Activated T-helper 2 cell treated with anti-CD3 and anti-CD28 coated beads, Interferon-gamma antibody, Interleukin-2, Interleukin-4, amounts not matched to agents 10 μg/mL and 5 μg/mL and 100 μg/mL, durations not matched to agents 14 hours and 24 hours and 36 hours (primary cell): Measurements from ENCODE around the gene HDAC4. TPM values are rescaled to one million over a fixed set of nuclear protein-coding genes. Genes with fewer than 3 reads are reported as not detected.

Experiments used
- DNase-seq: peaks from one replicate; pipeline ENCODE4 v3.0.0; 2021; ENCODE audit warnings: low spot score
- H3K27ac Mint-ChIP-seq: one replicate; pipeline ENCODE4 v1.8.0; 2021; ENCODE audit warnings: mixed read lengths
- H3K27me3 Mint-ChIP-seq: one replicate; pipeline ENCODE4 v1.8.0; 2021; ENCODE audit warnings: low read depth, mixed read lengths
- H3K36me3 Mint-ChIP-seq: one replicate; pipeline ENCODE4 v1.8.0; 2021; ENCODE audit warnings: low read depth, mixed read lengths
- H3K4me1 Mint-ChIP-seq: one replicate; pipeline ENCODE4 v1.8.0; 2021; ENCODE audit warnings: low read depth, mixed read lengths
- H3K4me3 Mint-ChIP-seq: one replicate; pipeline ENCODE4 v1.8.0; 2021; ENCODE audit warnings: low read depth, mild to moderate bottlenecking, moderate library complexity, mixed read lengths
- H3K9me3 Mint-ChIP-seq: one replicate; pipeline ENCODE4 v1.8.0; 2021; ENCODE audit warnings: mixed read lengths
- intact Hi-C: fragments of 100-400 bp; cut with micrococcal nuclease; formaldehyde crosslinking; loops from one replicate; pipeline ENCODE4 v1.15.1; 2023
- total RNA-seq: library from RNA; stranded (reverse); gene quantifications from 2 replicates; pipeline ENCODE4 v1.2.3, GENCODE V29; 2022

The HDAC4 gene
- total RNA-seq, 1 donor from 2014 or later, result 44.8 TPM

DNA sequence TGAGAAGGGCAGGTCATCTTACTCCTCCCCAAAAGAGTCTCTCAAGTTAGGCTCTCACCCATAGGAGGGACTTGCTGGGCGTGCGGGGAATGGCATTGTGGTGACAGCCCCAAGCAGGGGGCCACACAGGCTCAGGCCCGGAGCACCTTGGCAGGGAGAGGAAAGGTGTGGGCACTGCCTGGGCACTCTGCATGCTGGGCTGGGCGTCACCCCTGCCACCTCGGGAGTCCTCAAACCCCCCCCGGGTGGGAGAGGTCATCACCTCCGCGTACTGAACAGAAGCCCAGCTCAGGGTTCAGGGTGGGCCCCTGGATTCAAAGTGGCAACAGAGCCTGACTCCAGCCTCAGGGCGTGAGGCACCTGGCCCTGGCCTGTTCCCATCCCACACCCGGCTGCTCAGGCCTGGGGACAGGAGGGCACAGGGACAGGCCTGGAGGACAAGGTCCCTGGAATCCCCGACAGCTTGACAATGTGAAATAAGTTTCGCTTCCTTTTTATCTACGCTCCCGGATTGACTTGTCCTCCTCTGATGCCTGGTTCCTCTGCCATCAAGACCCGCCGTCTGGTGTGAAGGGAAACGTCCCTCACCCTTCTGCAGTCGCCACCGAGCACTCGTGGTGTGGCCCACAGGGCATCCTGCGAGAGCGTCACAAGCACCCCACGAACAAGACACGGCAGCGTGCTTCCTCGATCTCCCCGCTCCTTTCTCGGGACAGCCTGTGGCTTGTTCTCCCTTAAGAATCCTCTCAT is 97.8 kb downstream of the HDAC4 start:
- no peak for DNase-seq
- intact Hi-C loops, result no loop called here
- H3K9me3 Mint-ChIP-seq, result no peaks in the 10 kb centered on the region
- peaks cover 45% of the 10 kb centered on the region for H3K4me1 Mint-ChIP-seq
- H3K4me3 Mint-ChIP-seq, result no peak overlapping the region
- H3K36me3 Mint-ChIP-seq, result peaks cover 11% of the 10 kb centered on the region
- no peak overlapping the region for H3K27ac Mint-ChIP-seq
- no peaks in the 10 kb centered on the region for H3K27me3 Mint-ChIP-seq

DNA sequence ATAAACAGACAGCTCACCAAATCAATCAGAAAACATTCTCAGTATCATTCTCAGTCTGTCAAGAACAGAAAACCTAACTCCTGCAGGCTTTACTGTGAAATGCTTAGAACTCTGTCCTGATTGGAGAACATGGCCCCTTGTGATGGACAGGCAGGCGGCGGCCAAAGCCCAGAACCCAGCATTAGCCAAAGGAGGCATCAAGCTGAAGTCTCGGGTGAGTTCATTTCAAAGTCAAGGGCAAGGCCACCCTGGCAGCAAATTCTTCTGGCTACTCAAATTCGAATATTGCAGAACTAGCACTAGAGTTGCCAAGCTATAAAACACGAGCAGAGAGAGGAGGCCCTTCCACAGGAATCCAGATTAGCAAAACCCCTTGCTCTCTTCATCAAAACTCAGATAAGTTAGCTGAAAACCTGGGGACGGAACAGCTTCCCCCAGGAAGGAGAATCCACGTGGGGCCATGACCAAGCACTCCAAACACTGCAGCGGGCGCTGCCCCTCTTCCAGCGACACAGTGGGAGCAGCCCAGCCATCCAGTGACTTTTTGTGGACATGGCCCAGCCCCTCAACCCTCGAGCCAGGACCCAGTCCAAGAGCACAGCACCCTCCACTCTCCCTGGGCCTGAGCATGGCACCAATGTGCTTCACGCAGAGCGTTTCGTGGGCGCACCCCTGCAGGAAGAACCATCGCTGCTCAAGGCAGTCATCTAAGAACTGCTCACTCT is 98.6 kb downstream of the HDAC4 start:
- H3K36me3 Mint-ChIP-seq, result peaks cover 11% of the 10 kb centered on the region
- H3K4me3 Mint-ChIP-seq, result no peak overlapping the region
- intact Hi-C loops, result no loop called here
- H3K4me1 Mint-ChIP-seq, result peaks cover 52% of the 10 kb centered on the region
- no peak for DNase-seq
- H3K27me3 Mint-ChIP-seq, result no peaks in the 10 kb centered on the region
- no peaks in the 10 kb centered on the region for H3K9me3 Mint-ChIP-seq
- no peak overlapping the region for H3K27ac Mint-ChIP-seq

DNA sequence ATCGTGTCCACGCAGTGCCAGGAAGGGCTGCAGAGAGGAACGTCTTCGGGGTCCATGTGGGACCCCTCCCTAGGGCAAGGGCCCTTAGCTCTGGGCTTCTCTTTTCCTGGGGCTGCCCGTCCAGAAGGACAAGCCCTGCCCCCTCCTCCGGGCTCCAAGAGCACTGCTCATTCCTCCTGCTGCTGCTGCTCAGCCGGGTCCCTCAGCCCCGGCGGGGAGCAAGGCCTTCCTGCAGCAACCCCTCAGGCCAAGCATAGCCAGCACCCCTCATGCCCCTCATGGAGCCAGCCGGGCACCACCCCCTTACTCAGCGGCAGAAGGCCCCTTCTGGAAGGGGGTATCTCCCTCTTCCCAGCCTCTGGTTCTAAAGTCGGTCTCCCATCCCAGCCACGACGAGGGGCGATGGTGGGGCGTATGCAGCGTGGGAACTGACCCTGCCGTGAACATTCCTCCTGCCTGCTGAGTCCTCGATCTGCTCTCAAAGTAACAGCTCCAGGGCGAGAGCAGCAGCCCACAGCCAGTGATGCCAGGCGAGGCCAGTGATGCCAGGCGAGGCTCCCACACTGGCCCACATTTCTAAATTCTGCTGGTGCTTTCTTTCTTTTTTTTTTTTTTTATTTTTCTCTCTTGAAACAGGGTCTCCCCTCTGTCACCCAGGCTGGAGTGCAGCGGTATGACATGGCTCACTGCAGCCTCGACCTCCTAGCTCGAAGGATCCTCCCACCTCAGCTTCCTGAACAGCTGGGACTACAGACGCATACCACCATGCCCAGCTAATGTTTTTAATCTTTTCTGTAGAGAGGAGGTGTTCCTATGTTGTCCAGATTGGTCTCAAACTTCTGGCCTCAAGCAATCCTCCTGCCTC is 99.7 kb downstream of the HDAC4 start:
- intact Hi-C loops, result no loop called here
- Mint-ChIP-seq H3K27me3 (no peaks in the 10 kb centered on the region), H3K9me3 (no peaks in the 10 kb centered on the region), H3K27ac (no peak overlapping the region), H3K4me3 (no peak overlapping the region), H3K4me1 (peaks cover 62% of the 10 kb centered on the region), H3K36me3 (peaks cover 11% of the 10 kb centered on the region)
- DNase-seq, result no peak

DNA sequence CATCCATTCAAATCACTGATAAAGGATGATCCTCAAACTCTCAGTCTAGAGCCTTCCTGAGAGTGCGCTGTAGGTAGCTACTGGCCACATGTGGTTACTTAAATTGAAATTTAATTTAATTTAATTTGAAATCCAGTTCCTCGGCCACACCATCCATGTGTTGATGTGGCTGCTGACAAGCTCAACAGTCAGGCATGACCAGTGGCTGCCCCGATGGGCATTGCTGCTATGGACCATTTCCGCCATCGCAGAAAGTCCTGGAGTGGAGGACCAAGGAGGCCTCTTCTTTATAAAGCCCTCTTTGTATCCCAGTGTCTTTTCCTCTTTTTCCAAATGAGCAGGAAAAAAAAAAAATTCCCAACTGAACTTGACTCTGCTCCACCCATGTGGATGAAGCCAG is 100.6 kb downstream of the HDAC4 start:
- Mint-ChIP-seq H3K9me3 (no peaks in the 10 kb centered on the region), H3K36me3 (peaks cover 11% of the 10 kb centered on the region), H3K27me3 (no peaks in the 10 kb centered on the region), H3K27ac (no peak overlapping the region), H3K4me1 (peaks cover 70% of the 10 kb centered on the region), H3K4me3 (no peak overlapping the region)
- no peak for DNase-seq
- intact Hi-C loops, result no loop called here

DNA sequence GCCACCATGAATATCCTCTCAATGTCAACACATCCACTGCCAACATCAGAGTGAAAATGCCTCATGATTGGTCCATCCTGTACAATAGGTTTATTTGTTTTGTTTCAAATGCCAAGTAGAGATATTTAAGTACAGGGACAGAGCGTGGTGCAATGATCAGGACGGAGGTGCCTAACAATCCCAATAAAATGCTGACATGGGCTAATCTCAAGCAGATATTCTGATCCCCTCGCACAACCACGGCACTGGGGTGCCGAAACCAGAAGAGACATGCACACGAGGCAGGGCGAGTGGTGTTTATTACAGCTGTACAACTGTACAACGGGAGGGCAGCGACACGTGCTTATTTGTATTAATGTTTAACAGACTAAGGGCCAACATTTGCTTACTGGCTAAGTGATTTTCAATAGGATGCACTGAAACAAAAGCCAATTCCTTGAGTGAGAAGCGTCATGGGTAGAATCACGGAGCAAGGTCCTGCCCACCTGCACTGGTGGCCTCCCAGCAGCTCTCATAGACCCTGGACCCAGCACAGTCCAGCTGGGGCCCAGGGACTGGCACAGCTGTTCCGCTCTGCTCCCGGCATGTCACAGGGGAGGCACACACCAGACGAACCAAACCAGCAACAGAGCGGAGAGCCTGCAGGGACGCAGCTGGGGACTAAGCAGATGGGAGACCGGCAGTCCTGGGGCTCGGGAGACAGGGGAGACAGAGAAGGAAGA is 101.4 kb downstream of the HDAC4 start:
- Mint-ChIP-seq H3K27me3 (no peaks in the 10 kb centered on the region), H3K9me3 (no peaks in the 10 kb centered on the region), H3K27ac (peak overlapping the region; percentile 53), H3K4me3 (no peak overlapping the region), H3K4me1 (peaks cover 69% of the 10 kb centered on the region), H3K36me3 (peaks cover 13% of the 10 kb centered on the region)
- no peak for DNase-seq
- intact Hi-C loops, result loop anchor here (2.0 kb wide), 1 partner anchor 69 kb away; no protein-coding TSS in a partner anchor

DNA sequence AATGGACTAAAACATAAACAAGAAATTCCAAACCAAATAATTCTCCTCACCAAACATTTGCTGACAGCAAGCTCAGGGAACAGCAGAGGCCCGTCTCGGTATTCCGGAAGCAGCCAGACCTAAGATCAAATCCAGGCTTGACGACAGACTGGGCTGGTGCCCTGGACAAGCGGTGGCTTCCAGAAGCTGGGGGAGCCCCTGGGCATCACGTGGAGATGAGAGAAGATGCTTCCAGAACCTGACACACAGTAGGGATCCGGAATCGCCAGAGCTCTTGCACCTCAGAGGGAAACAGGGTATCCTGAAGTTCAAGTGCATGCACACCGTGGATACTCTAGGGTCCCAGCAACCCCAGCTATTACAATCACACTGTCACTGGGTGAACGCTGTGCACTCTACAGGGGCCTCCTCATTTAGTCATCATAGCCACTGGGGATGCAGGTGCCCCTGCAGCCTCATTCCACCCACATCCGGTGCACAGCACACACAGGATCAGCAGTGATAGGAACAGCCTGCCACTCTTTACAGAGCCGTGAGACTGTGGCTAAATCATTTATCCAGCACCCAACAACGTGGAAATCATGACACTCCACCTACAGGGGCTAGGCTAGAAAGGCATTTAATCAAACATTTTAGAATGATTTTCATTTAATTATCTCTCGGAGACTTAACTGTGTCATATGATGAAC is 102.6 kb downstream of the HDAC4 start:
- Mint-ChIP-seq H3K9me3 (no peaks in the 10 kb centered on the region), H3K27ac (peak overlapping the region; percentile 81), H3K4me3 (peak overlapping the region; percentile 81), H3K27me3 (no peaks in the 10 kb centered on the region), H3K36me3 (peaks cover 7% of the 10 kb centered on the region), H3K4me1 (peaks cover 65% of the 10 kb centered on the region)
- peak; percentile 76 for DNase-seq
- intact Hi-C loops, result loop anchor here (1.0 to 2.0 kb wide), 6 partner anchors 9 to 71 kb away; no protein-coding TSS in a partner anchor

DNA sequence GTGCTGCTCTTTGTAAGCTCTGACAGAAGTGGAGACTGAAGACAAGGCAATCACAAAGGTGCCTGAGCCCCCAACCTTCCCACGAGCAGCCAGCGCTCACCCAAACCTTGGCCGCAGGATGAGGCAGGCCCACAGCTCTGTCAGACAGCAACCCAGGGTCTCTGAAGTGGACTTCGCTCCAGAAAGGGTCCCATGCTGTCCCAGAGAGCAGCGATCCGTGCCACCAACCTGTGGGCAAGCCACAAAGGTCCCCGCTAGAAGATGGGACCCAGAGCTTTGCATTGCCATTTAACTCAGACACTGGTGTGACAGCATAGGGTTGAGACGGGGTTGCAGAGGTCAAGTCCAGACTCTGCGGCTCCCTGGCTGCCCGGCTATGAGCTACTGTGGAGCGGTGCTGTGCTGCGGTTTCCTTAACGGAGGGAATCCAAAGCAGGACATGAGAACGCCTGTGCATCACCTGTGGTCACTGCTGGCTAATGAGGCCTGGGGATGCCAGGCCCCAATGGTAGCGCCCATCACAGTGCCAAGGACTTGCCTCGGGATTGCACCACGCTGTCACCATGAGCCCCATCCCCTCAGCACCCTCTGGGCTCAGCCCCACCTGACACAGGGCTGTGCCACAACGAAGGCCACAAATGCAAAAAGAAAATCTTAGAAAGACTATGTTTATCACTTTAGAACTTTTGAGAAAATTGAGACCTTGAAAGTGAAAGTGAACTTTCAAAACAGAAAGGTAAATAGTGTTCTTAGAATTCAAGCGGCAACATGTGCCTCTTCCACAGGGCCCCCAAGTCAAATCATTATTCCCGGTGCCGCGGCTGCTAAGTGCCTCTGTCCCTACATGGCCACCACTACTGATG is 103.4 kb downstream of the HDAC4 start:
- peaks cover 64% of the 10 kb centered on the region for H3K4me1 Mint-ChIP-seq
- H3K4me3 Mint-ChIP-seq, result peak overlapping the region; percentile 81
- peaks cover 9% of the 10 kb centered on the region for H3K36me3 Mint-ChIP-seq
- peak overlapping the region; percentile 81 for H3K27ac Mint-ChIP-seq
- intact Hi-C loops, result loop anchor here (1.0 to 2.0 kb wide), 6 partner anchors 8 to 71 kb away; no protein-coding TSS in a partner anchor
- H3K9me3 Mint-ChIP-seq, result no peaks in the 10 kb centered on the region
- DNase-seq, result no peak
- H3K27me3 Mint-ChIP-seq, result no peaks in the 10 kb centered on the region

DNA sequence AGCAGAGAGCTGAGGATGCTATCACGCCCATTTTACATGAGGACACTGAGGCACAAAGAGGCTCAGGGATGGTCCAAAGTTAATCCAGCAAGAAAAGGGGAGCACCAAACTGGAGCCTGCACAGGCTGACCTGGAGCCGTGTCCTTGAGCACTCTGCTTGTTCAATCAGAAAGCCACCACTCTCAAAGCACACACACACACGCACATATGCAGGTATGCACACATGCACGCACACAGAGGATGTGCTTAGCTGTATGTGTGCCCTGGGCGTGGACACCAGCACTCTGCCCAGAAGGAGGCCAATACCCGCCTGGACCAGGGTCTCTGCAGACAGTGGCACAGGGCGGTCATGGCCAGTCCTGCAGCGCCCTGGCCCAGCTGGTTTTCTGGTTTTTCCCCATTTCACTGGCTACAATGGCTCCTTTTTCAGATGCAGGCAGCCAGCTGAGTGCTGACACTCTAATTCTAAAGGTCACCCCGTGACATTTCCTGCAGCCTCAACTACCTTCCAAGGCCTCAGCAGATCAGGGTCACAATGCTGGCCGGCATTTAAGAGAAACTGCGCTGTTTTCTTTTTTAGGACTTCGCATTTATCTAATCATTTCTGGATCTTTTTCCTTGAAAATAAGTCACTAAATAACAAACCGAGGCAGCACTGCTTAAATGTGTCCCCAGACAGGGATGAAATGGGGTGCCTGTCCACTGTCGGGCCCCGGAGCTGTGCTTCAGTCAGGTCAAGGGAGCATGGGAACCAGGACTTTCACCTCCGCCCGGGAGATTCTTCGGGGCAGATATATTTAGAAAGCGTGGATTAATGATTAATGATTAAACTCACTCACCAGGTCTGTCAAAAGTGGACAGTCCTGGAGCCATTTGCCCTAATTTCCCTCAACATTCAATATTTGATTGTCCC is 104.5 kb downstream of the HDAC4 start:
- H3K4me1 Mint-ChIP-seq, result peaks cover 61% of the 10 kb centered on the region
- H3K36me3 Mint-ChIP-seq, result peaks cover 11% of the 10 kb centered on the region
- H3K27me3 Mint-ChIP-seq, result no peaks in the 10 kb centered on the region
- H3K9me3 Mint-ChIP-seq, result no peaks in the 10 kb centered on the region
- no peak for DNase-seq
- intact Hi-C loops, result no loop called here
- peak overlapping the region; percentile 47 for H3K27ac Mint-ChIP-seq
- H3K4me3 Mint-ChIP-seq, result peak overlapping the region; percentile 40

DNA sequence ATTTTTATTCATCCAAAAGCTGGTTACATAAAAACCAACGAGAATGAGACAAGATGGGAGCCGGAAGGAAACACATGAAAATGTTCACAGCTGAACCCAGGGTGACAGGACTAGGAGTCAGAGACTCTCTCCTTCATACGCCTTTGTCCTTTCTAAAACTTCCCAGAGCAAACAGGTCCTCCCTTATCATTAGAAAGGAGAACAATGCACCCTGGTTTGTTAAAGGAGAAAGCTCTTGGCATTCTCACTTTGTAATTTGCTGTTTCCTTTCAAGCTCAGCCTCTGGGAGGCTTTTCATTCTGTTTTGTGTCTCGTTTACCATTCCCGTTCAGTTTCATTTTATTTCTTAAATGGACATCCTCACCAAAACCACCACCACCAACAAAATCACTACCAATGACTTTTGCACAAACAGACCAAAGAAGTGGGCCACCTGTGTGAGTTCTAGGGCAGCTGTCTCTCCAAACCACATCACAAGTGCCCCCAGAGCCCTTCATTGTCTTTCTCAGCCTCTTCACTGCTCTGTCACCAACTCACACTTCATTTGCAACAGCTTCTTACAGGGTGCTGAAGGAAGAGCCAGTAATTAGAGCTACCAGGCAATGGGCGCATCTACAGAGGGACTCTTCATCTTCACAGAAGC is 105.3 kb downstream of the HDAC4 start:
- H3K4me3 Mint-ChIP-seq, result peak overlapping the region; percentile 40
- H3K27me3 Mint-ChIP-seq, result no peaks in the 10 kb centered on the region
- H3K9me3 Mint-ChIP-seq, result no peaks in the 10 kb centered on the region
- intact Hi-C loops, result loop anchor here (2.0 kb wide), 1 partner anchor 79 kb away; no protein-coding TSS in a partner anchor
- peaks cover 15% of the 10 kb centered on the region for H3K36me3 Mint-ChIP-seq
- peaks cover 64% of the 10 kb centered on the region for H3K4me1 Mint-ChIP-seq
- peak overlapping the region; percentile 47 for H3K27ac Mint-ChIP-seq
- no peak for DNase-seq

DNA sequence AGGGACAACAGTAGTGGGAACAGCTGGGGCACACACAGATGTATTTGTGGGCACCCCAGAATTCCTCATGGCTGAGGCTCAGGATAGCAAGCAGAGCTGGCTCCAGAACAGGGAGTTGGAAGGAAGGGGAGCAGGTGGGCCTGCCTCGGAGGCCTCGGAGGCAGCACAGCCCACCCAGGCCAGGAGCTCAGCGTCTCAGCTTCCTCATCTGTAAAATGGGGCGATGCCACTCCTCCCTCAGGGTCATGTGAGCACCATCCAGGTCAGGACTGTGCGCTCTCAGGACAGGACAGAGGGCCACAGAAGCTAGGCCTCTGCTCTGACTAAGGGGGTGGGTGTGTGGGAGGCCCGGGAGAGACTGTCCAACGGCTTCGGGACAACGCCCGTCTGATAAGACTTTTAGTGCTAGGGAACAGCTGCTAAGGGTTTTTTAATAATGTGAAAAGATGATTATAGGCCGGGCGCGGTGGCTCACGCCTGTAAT is 106.2 kb downstream of the HDAC4 start:
- no peak for DNase-seq
- intact Hi-C loops, result loop anchor here (2.0 kb wide), 1 partner anchor 78 kb away; no protein-coding TSS in a partner anchor
- Mint-ChIP-seq H3K27ac (peak overlapping the region; percentile 85), H3K36me3 (peaks cover 19% of the 10 kb centered on the region), H3K27me3 (no peaks in the 10 kb centered on the region), H3K9me3 (no peaks in the 10 kb centered on the region), H3K4me3 (no peak overlapping the region), H3K4me1 (peaks cover 70% of the 10 kb centered on the region)
